ENCODE results near the gene ITPRIP.

The ITPRIP gene

DNA sequence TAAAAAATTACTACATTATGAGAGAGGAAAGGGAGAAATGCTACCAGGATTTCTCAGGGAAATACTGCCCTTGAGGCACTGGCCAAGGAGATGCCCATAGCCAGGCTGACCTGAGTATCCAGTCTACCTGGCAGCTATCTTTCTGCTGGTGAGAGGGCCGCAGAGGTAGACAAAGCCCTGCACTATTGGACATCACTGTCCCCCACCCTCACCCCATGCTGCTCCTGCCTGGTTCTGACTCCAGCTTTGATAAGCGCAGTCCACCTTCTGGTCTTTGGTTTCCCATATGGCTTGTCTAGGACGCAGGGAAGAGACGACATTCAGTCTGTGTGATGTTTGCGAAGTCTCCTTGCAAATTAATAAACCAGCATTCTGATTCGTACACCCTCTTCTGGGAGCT, 3.7 kb downstream of the ITPRIP start:
- TF ChIP-seq CSDC2 (CRISPR knock-in tag; IDR thresholded peaks at IDR 0.05) = no peak
- TF ChIP-seq ZFP30 (CRISPR knock-in tag; IDR thresholded peaks at IDR 0.05) = no peak
- no peak for TF ChIP-seq ESRRG (CRISPR knock-in tag; IDR thresholded peaks at IDR 0.05)
- no peak for TF ChIP-seq ARNTL (CRISPR knock-in tag; IDR thresholded peaks at IDR 0.05; ENCODE audit: borderline replicate concordance, low read depth)
- no peak for TF ChIP-seq BACH2 (CRISPR knock-in tag; IDR thresholded peaks at IDR 0.05; ENCODE audit: borderline replicate concordance)
- no peak for TF ChIP-seq OSR1 (CRISPR knock-in tag; IDR thresholded peaks at IDR 0.05)
- no peak for TF ChIP-seq ZNF8 (CRISPR knock-in tag; IDR thresholded peaks at IDR 0.05)
- no peak for TF ChIP-seq SNAI2 (CRISPR knock-in tag; IDR thresholded peaks at IDR 0.05)
- TF ChIP-seq ISL1 (CRISPR knock-in tag; IDR thresholded peaks at IDR 0.05) = no peak
- TF ChIP-seq, protein P1, sequence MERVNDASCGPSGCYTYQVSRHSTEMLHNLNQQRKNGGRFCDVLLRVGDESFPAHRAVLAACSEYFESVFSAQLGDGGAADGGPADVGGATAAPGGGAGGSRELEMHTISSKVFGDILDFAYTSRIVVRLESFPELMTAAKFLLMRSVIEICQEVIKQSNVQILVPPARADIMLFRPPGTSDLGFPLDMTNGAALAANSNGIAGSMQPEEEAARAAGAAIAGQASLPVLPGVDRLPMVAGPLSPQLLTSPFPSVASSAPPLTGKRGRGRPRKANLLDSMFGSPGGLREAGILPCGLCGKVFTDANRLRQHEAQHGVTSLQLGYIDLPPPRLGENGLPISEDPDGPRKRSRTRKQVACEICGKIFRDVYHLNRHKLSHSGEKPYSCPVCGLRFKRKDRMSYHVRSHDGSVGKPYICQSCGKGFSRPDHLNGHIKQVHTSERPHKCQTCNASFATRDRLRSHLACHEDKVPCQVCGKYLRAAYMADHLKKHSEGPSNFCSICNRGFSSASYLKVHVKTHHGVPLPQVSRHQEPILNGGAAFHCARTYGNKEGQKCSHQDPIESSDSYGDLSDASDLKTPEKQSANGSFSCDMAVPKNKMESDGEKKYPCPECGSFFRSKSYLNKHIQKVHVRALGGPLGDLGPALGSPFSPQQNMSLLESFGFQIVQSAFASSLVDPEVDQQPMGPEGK (CRISPR knock-in tag; IDR thresholded peaks at IDR 0.05; ENCODE audit: borderline replicate concordance) = no peak
- no peak for TF ChIP-seq TCF4 (CRISPR knock-in tag; IDR thresholded peaks at IDR 0.05; ENCODE audit: borderline replicate concordance)
- TF ChIP-seq, protein P2, sequence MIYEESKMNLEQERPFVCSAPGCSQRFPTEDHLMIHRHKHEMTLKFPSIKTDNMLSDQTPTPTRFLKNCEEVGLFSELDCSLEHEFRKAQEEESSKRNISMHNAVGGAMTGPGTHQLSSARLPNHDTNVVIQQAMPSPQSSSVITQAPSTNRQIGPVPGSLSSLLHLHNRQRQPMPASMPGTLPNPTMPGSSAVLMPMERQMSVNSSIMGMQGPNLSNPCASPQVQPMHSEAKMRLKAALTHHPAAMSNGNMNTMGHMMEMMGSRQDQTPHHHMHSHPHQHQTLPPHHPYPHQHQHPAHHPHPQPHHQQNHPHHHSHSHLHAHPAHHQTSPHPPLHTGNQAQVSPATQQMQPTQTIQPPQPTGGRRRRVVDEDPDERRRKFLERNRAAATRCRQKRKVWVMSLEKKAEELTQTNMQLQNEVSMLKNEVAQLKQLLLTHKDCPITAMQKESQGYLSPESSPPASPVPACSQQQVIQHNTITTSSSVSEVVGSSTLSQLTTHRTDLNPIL (CRISPR knock-in tag; IDR thresholded peaks at IDR 0.05; ENCODE audit: low read depth) = no peak
- no peak for TF ChIP-seq ZNF565 (CRISPR knock-in tag; conservative IDR thresholded peaks at IDR 0.05; ENCODE audit: low read depth)
- TF ChIP-seq ZFP3 (CRISPR knock-in tag; IDR thresholded peaks at IDR 0.05) = no peak
- TF ChIP-seq, protein P3, sequence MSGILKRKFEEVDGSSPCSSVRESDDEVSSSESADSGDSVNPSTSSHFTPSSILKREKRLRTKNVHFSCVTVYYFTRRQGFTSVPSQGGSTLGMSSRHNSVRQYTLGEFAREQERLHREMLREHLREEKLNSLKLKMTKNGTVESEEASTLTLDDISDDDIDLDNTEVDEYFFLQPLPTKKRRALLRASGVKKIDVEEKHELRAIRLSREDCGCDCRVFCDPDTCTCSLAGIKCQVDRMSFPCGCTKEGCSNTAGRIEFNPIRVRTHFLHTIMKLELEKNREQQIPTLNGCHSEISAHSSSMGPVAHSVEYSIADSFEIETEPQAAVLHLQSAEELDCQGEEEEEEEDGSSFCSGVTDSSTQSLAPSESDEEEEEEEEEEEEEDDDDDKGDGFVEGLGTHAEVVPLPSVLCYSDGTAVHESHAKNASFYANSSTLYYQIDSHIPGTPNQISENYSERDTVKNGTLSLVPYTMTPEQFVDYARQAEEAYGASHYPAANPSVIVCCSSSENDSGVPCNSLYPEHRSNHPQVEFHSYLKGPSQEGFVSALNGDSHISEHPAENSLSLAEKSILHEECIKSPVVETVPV (CRISPR knock-in tag; IDR thresholded peaks at IDR 0.05) = no peak
- no peak for ATAC-seq

DNA sequence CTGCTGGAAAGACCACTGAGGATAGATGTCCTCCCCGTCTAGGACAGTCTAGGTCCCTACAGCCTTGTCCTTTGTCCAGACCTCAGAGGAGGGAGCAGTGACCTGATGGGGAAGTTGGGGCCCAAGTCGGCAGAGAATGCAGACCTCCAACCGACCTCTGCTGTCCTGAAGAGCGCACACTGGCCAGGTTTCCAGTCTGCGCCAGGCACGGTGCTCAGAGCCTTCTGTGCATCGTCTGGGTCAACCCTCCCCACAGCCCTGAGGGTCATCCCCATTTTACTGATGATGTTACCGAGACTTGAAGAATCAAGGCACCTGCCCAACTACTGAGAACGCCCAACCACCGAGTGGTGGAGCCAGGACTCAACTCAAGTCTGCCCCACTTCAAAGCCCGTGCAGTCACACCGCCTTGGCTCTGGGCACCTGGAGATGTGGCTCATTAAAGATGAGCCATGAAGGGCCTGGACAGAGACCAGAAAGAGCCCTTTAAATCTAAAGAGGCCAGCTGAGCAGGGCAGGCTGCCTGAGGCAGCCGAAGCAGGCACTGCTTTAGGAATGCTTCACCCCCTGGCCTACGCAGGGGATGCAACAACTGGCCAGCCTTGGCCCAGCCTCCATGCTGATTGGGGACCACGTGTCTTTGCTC, 4.4 kb downstream of the ITPRIP start:
- no peak for ATAC-seq
- TF ChIP-seq ZNF8 (CRISPR knock-in tag; IDR thresholded peaks at IDR 0.05) (no peak), GLIS3 (CRISPR knock-in tag; IDR thresholded peaks at IDR 0.05) (no peak), SNAI2 (CRISPR knock-in tag; IDR thresholded peaks at IDR 0.05) (no peak), ISL1 (CRISPR knock-in tag; IDR thresholded peaks at IDR 0.05) (no peak)
- TF ChIP-seq, protein P4, sequence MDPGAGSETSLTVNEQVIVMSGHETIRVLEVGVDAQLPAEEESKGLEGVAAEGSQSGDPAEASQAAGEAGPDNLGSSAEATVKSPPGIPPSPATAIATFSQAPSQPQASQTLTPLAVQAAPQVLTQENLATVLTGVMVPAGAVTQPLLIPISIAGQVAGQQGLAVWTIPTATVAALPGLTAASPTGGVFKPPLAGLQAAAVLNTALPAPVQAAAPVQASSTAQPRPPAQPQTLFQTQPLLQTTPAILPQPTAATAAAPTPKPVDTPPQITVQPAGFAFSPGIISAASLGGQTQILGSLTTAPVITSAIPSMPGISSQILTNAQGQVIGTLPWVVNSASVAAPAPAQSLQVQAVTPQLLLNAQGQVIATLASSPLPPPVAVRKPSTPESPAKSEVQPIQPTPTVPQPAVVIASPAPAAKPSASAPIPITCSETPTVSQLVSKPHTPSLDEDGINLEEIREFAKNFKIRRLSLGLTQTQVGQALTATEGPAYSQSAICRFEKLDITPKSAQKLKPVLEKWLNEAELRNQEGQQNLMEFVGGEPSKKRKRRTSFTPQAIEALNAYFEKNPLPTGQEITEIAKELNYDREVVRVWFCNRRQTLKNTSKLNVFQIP (CRISPR knock-in tag; IDR thresholded peaks at IDR 0.05; ENCODE audit: borderline replicate concordance, low read depth) = no peak

DNA sequence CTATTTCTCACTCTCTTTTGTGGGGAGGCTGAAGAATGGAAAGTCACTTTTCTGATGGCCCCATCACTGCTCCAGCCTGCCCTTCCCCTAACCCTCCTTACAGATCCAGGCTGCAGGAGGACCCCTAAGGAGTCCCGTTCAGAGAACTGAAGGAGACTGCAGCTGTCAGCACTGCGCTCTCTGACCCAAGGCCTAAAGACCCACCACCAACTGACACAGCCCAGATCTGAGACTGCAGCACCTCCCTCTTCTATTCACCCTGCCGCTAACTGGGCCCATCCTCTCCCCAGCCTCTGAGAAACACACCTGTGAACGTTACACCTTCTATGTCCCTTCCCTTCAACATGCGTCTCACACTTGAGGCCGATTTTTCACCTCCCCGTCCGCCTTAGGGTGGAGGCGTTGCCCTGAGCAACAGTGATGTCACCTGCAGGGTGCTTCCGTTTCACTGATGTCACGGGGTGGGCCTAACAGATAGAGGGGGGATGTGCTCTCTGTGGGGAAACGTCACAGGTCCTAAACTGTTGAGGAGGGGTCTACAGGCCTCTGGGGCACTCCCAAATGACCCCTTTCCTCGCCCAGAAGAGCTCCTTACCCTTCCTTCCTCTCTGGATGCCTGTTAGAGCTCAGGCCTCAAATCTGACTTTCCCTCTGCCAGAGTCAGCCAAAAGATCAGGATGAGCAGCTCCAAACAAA, 5.1 kb downstream of the ITPRIP start:
- ATAC-seq = no peak
- TF ChIP-seq ZFP3 (CRISPR knock-in tag; IDR thresholded peaks at IDR 0.05) (no peak), PPARA (CRISPR knock-in tag; IDR thresholded peaks at IDR 0.05; ENCODE audit: borderline replicate concordance) (no peak), ZFP30 (CRISPR knock-in tag; IDR thresholded peaks at IDR 0.05) (no peak), ZNF565 (CRISPR knock-in tag; conservative IDR thresholded peaks at IDR 0.05; ENCODE audit: low read depth) (no peak), TOX (CRISPR knock-in tag; IDR thresholded peaks at IDR 0.05; ENCODE audit: borderline replicate concordance) (no peak), OSR1 (CRISPR knock-in tag; IDR thresholded peaks at IDR 0.05) (no peak), ESRRG (CRISPR knock-in tag; IDR thresholded peaks at IDR 0.05) (no peak), GLIS3 (CRISPR knock-in tag; IDR thresholded peaks at IDR 0.05) (no peak), ISL1 (CRISPR knock-in tag; IDR thresholded peaks at IDR 0.05) (no peak), TCF4 (CRISPR knock-in tag; IDR thresholded peaks at IDR 0.05; ENCODE audit: borderline replicate concordance) (no peak), ZNF8 (CRISPR knock-in tag; IDR thresholded peaks at IDR 0.05) (no peak), ZC3H10 (CRISPR knock-in tag; IDR thresholded peaks at IDR 0.05) (no peak)
- TF ChIP-seq, protein P5, sequence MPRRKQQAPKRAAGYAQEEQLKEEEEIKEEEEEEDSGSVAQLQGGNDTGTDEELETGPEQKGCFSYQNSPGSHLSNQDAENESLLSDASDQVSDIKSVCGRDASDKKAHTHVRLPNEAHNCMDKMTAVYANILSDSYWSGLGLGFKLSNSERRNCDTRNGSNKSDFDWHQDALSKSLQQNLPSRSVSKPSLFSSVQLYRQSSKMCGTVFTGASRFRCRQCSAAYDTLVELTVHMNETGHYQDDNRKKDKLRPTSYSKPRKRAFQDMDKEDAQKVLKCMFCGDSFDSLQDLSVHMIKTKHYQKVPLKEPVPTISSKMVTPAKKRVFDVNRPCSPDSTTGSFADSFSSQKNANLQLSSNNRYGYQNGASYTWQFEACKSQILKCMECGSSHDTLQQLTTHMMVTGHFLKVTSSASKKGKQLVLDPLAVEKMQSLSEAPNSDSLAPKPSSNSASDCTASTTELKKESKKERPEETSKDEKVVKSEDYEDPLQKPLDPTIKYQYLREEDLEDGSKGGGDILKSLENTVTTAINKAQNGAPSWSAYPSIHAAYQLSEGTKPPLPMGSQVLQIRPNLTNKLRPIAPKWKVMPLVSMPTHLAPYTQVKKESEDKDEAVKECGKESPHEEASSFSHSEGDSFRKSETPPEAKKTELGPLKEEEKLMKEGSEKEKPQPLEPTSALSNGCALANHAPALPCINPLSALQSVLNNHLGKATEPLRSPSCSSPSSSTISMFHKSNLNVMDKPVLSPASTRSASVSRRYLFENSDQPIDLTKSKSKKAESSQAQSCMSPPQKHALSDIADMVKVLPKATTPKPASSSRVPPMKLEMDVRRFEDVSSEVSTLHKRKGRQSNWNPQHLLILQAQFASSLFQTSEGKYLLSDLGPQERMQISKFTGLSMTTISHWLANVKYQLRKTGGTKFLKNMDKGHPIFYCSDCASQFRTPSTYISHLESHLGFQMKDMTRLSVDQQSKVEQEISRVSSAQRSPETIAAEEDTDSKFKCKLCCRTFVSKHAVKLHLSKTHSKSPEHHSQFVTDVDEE (CRISPR knock-in tag; IDR thresholded peaks at IDR 0.05) = no peak
- TF ChIP-seq, protein P3 (CRISPR knock-in tag; IDR thresholded peaks at IDR 0.05) = no peak
- TF ChIP-seq, protein P2 (CRISPR knock-in tag; IDR thresholded peaks at IDR 0.05; ENCODE audit: low read depth) = no peak
